Measurements from ENCODE around the gene DYNC1H1.

GRCh38 chr14:101937926-101938767 is 26.2 kb upstream of the DYNC1H1 start:
- TF ChIP-seq CTCF (IDR thresholded peaks at IDR 0.05 in 8 of 11, conservative IDR thresholded peaks at IDR 0.05 in 3 of 11) (no peak), POLR2A (IDR thresholded peaks at IDR 0.05) (no peak)

Measured in spleen (tissue), 7 donors.